Stimulated activated CD4-positive, alpha-beta T cell treated with anti-CD3 and anti-CD28 coated beads, Interleukin-1b, Interleukin-23, amount 100 ng/mL, for 24 hours (primary cell): Measurements from ENCODE around the gene ANK3.

Experiments used
- DNase-seq, 4 experiments: peaks; one replicate each; pipeline ENCODE4 v3.0.0-alpha.2; 2020; ENCODE audit warnings: low read depth in 4 of 4, low spot score in 1 of 4

The ANK3 gene

DNA sequence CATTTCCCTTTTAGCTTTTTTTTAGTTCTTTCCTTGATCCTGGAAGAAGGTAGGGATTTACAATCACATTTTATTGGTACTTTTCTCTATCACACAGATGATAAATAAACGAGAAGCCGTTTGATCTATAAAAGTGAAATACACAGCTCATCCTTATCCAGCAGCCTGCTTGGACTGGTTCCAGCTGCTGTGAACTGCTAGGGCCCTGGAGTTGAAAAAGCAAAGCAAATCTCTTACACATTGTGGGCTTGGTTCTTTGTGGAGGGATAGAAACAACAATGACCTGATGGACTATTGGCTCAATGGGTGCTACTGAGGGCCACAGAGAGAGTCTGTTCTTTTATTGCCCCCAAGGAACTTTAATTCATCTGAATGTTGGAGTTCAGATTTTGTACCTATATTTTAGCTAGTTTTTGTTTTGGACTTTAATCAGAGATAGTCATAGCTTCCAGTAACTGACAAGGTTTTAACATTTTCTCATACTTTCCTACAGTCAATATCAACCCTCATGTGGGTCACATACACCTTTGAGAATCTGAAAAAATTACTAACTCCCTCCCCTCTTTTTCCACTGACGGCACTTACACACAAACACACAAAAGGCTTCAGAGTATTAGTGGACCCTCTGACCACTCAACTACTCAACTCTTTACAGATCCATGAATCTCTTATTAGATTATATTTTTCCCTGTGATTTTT is 391.7 kb downstream of the ANK3 start:
- DNase-seq, result no peak

GRCh38 chr10:59995862-59996261 is 393.8 kb downstream of the ANK3 start:
- DNase-seq, result no peak

- DNase-seq, result no peak
Measured at GRCh38 chr10:59993931-59994330, 395.7 kb downstream of the ANK3 start.

DNA sequence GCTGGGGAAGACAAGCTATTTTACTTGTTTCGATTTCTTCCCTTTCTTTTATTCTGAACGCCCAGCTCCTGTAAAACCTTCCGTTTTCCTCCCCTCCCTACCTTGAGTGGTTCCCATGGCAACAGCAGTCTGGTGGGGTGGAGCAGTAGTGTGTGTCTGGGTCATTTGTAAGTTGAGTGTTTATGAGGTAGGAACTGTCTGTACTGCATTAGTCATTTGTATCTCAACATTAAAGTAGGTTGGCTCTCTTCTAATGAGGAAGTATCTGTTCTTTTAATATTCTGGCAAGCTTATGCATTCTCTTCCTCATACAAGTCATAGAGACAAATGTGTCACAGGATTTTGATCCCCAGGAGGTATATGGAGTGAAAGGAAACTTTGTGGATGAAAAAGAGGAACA is 398.0 kb downstream of the ANK3 start:
- no peak for DNase-seq

DNA sequence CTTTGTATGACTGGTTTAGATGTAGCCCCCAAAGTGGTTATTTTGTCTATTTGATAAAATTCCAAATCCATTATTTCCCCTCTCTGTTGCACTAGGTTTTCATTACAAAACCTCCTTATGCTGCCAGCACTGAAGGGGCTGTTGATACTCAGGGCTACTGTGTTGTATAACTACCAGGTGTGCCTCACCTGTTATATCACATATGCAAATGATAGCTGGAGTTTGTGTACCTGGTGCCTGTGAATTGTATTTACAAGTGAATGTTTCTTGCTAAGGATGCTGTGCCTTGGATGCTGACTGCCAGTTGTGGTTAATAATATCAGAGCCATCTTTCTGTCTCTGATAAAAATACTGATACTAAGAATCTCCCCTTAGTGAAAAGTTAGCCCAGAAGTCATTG is 398.6 kb downstream of the ANK3 start:
- DNase-seq, result no peak

- DNase-seq, result no peak
Measured at GRCh38 chr10:59985639-59986038, 404.0 kb downstream of the ANK3 start.

GRCh38 chr10:59984415-59984814 is 405.3 kb downstream of the ANK3 start:
- no peak for DNase-seq

- no peak for DNase-seq
Measured at GRCh38 chr10:59980356-59980755, 409.3 kb downstream of the ANK3 start.

DNA sequence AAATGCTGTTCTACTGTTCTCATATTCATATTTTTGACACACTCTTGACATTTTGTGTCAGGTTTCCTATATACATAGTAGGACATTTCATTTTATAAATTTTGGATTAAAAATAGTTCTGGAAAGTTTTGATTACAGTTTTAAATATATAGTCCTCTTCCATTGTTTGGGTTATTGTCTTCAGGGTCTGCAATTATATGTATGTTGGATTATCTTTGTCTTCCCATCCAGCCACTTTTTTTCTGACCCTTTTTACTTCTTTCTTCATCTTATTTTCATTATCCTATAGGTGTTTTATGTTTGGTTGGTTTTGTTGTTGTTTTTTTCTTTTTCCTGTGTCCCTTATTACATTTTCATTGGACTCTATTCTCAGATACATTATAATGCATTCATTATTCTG is 412.2 kb downstream of the ANK3 start:
- DNase-seq, result no peak

- no peak for DNase-seq
Measured at GRCh38 chr10:59976909-59977308, 412.8 kb downstream of the ANK3 start.
